Lung (tissue), 12 donors: ENCODE measurements around the gene ZBTB21. TPM values are rescaled to one million over a fixed set of nuclear protein-coding genes. Genes with fewer than 3 reads are reported as not detected.
"Not testable (repeated sequence)": the region's sequence is repeated elsewhere in the genome, so short reads cannot be mapped to it uniquely, and the experiment has no call there.

Experiments
- ATAC-seq: fragments of 200-7000 bp; cut with Tn5 transposase; one replicate; pipeline ENCODE4 v1.9.1; 2020; ENCODE audit warnings: moderate number of reproducible peaks; ENCODE audit not compliant: insufficient read depth, low FRiP score
- DNase-seq, 3 donors: peaks; one replicate each; pipeline ENCODE4 v3.0.0-alpha.2; 2013 to 2017
- H3K27ac ChIP-seq, 2 donors: one replicate each; pipeline ENCODE4 v1.5.1; 2013; ENCODE audit warnings: mild to moderate bottlenecking in 2 of 2, moderate library complexity in 2 of 2, control low read depth in 1 of 2, inconsistent platforms in 1 of 2, low read depth in 1 of 2, low read length in 1 of 2
- H3K27me3 ChIP-seq, 3 donors: one replicate each; pipeline ENCODE4 v1.5.1; 2013; ENCODE audit warnings: low read length in 2 of 3; ENCODE audit not compliant: control insufficient read depth in 3 of 3, insufficient read depth in 3 of 3
- H3K36me3 ChIP-seq, 4 donors: one replicate each; pipeline ENCODE4 v1.5.1; 2013; ENCODE audit warnings: low read length in 4 of 4, mild to moderate bottlenecking in 1 of 4, moderate library complexity in 1 of 4; ENCODE audit not compliant: control insufficient read depth in 4 of 4, insufficient read depth in 4 of 4
- H3K4me1 ChIP-seq, 5 donors: one replicate each; pipeline ENCODE4 v1.5.1; 2013; ENCODE audit warnings: low read length in 5 of 5, mild to moderate bottlenecking in 2 of 5, moderate library complexity in 1 of 5; ENCODE audit not compliant: control insufficient read depth in 5 of 5, insufficient read depth in 5 of 5
- H3K4me3 ChIP-seq: one replicate; pipeline ENCODE4 v1.5.1; 2013; ENCODE audit warnings: mild to moderate bottlenecking, control low read depth, moderate library complexity
- H3K9ac ChIP-seq, 2 donors: one replicate each; pipeline ENCODE4 v1.5.1; 2013; ENCODE audit warnings: low read length in 2 of 2, control low read depth in 1 of 2; ENCODE audit not compliant: insufficient read depth in 1 of 2
- H3K9me3 ChIP-seq, 4 donors: one replicate each; pipeline ENCODE4 v1.5.1; 2013; ENCODE audit warnings: low read length in 3 of 4, mild to moderate bottlenecking in 1 of 4, moderate library complexity in 1 of 4; ENCODE audit not compliant: control insufficient read depth in 4 of 4, insufficient read depth in 3 of 4
- WGBS, 2 donors: extraction: QIAGEN DNeasy Blood & Tissue Kit; methylation state at CpG; one replicate each; pipeline ENCODE4 v1.1.7; 2013; 5-methylcytosine and 5-hydroxymethylcytosine counted together
- polyA plus RNA-seq, 2 donors: library from polyadenylated mRNA; stranded (reverse); fragments of 200-250 nt; gene quantifications; one replicate each; pipeline ENCODE4 v1.2.1, GENCODE V29; 2013
- total RNA-seq, 2 donors: library from RNA; depleted of rRNA in 1 of 2; stranded (reverse); fragments of >200 nt in 1 of 2; gene quantifications; one replicate each; pipeline ENCODE4 v1.2.1, GENCODE V29; 2014 to 2021
- TF ChIP-seq, protein P1 (sequence below): IDR thresholded peaks from 2 replicates; pipeline ENCODE4 v1.5.1; 2012; ENCODE audit warnings: mild to moderate bottlenecking; ENCODE audit errors: control extremely low read depth, extremely low read depth
- donor health status: control.
- donor health status: control.
- donor health status: Bipolar disorder and iron deficiency.
- donor health status: healthy.
- donor health status: DM: yes; HTN: yes; CAD: no.

ZBTB21 gene
- total and polyA plus RNA-seq, 4 donors: 3.2 to 15.4 (median 7.5) TPM

- TF ChIP-seq, protein P1, sequence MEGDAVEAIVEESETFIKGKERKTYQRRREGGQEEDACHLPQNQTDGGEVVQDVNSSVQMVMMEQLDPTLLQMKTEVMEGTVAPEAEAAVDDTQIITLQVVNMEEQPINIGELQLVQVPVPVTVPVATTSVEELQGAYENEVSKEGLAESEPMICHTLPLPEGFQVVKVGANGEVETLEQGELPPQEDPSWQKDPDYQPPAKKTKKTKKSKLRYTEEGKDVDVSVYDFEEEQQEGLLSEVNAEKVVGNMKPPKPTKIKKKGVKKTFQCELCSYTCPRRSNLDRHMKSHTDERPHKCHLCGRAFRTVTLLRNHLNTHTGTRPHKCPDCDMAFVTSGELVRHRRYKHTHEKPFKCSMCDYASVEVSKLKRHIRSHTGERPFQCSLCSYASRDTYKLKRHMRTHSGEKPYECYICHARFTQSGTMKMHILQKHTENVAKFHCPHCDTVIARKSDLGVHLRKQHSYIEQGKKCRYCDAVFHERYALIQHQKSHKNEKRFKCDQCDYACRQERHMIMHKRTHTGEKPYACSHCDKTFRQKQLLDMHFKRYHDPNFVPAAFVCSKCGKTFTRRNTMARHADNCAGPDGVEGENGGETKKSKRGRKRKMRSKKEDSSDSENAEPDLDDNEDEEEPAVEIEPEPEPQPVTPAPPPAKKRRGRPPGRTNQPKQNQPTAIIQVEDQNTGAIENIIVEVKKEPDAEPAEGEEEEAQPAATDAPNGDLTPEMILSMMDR: no peak
- no peak for ATAC-seq
- WGBS, 2 donors: 63 to 73% methylated on average over 14 of the region's 14 CpGs
- no peak for DNase-seq
- peaks cover 0 to 19% (median 2%) of the 10 kb centered on the region in 5 donors for H3K4me1 ChIP-seq
- H3K9me3 ChIP-seq: no peaks in the 10 kb centered on the region
- H3K9ac ChIP-seq: no peak overlapping the region
- no peaks in the 10 kb centered on the region for H3K36me3 ChIP-seq
- H3K27ac ChIP-seq: no peak overlapping the region
- H3K4me3 ChIP-seq: no peak overlapping the region
- H3K27me3 ChIP-seq: no peaks in the 10 kb centered on the region
Observed at GRCh38 chr21:41961282-41961701, 48.9 kb downstream of the ZBTB21 start.

GRCh38 chr21:41960386-41960785 lies 49.8 kb downstream of the ZBTB21 start:
- ATAC-seq: no peak
- no peak for DNase-seq
- Histone ChIP-seq H3K4me1 (peaks cover 0 to 19% (median 2%) of the 10 kb centered on the region in 5 donors), H3K36me3 (no peaks in the 10 kb centered on the region), H3K27me3 (no peaks in the 10 kb centered on the region), H3K9ac (no peak overlapping the region), H3K27ac (no peak overlapping the region), H3K9me3 (no peaks in the 10 kb centered on the region), H3K4me3 (no peak overlapping the region)
- TF ChIP-seq, protein P1: no peak
- WGBS, 2 donors: 93 to 96% methylated on average over 8 of the region's 8 CpGs

DNA sequence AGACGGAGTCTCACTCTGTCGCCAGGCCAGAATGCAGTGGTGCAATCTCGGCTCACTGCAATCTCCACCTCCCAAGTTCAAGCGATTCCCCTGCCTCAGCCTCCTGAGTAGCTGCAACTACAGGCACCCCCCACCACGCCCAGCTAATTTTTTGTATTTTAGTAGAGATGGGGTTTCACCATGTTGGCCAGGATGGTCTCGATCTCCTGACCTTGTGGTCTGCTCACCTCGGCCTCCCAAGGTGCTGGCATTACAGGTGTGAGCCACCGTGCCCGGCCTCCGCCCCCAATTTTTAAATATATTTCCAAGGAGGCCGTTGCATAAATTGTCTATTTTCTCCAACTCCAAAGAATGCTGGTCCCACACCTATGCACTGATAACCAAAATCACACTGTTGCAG lies 50.5 kb downstream of the ZBTB21 start:
- not testable (repeated sequence) for ATAC-seq, H3K4me3 ChIP-seq, H3K27ac ChIP-seq, H3K36me3 ChIP-seq, H3K9me3 ChIP-seq, DNase-seq, H3K27me3 ChIP-seq, H3K9ac ChIP-seq
- H3K4me1 ChIP-seq: peaks cover 0 to 19% (median 2%) of the 10 kb centered on the region in 5 donors
- 94 to 95% methylated on average over 11 of the region's 11 CpGs for WGBS, 2 donors

- TF ChIP-seq, protein P1: no peak
- DNase-seq (no peak), ATAC-seq (no peak)
- Histone ChIP-seq H3K27me3 (no peaks in the 10 kb centered on the region), H3K4me3 (no peak overlapping the region), H3K9me3 (no peaks in the 10 kb centered on the region), H3K36me3 (no peaks in the 10 kb centered on the region), H3K27ac (no peak overlapping the region), H3K9ac (no peak overlapping the region), H3K4me1 (peaks cover 0 to 23% (median 4%) of the 10 kb centered on the region in 5 donors)
- 94 to 95% methylated on average over 16 of the region's 16 CpGs for WGBS, 2 donors
Observed at GRCh38 chr21:41958886-41959563, 51.1 kb downstream of the ZBTB21 start.
